SJSA1 (cell line): Measurements from ENCODE around the gene PSMD11. TPM values are rescaled to one million over a fixed set of nuclear protein-coding genes. Genes with fewer than 3 reads are reported as not detected.

Source experiments
- DNase-seq, 2 experiments: peaks; one replicate each; pipeline ENCODE4 v3.0.0-alpha.2; 2015 to 2020; ENCODE audit warnings: low spot score in 2 of 2, low read depth in 1 of 2
- H3K27ac ChIP-seq: fragments of 250-450 bp; sonication (Bioruptor Pico); 2 replicates; pipeline ENCODE4 v1.5.1; 2020; ENCODE audit warnings: mild to moderate bottlenecking, moderate library complexity
- H3K27me3 ChIP-seq: fragments of 250-450 bp; sonication (Bioruptor Pico); replicated peaks from 2 replicates; pipeline ENCODE4 v1.5.1; 2020; ENCODE audit warnings: mild to moderate bottlenecking, moderate library complexity
- H3K36me3 ChIP-seq: fragments of 250-450 bp; sonication (Bioruptor Pico); 2 replicates; pipeline ENCODE4 v1.5.1; 2020; ENCODE audit warnings: mild to moderate bottlenecking
- H3K4me1 ChIP-seq: fragments of 250-450 bp; sonication (Bioruptor Pico); replicated peaks from 2 replicates; pipeline ENCODE4 v1.6.1; 2021; ENCODE audit warnings: mild to moderate bottlenecking
- H3K4me3 ChIP-seq: fragments of 250-450 bp; sonication (Bioruptor Pico); 2 replicates; pipeline ENCODE4 v1.5.1; 2020; ENCODE audit warnings: mild to moderate bottlenecking
- H3K9me3 ChIP-seq: fragments of 250-450 bp; sonication (Bioruptor Pico); replicated peaks from 2 replicates; pipeline ENCODE4 v1.5.1; 2020; ENCODE audit warnings: mild to moderate bottlenecking
- total RNA-seq: library from RNA; depleted of rRNA; stranded (reverse); fragments of >200 nt; shearing (Covaris generic); gene quantifications from 2 replicates; pipeline ENCODE4 v1.2.3, GENCODE V29; 2014

The PSMD11 gene
- total RNA-seq, 1 experiment from 2014 or later: 100 TPM

DNA sequence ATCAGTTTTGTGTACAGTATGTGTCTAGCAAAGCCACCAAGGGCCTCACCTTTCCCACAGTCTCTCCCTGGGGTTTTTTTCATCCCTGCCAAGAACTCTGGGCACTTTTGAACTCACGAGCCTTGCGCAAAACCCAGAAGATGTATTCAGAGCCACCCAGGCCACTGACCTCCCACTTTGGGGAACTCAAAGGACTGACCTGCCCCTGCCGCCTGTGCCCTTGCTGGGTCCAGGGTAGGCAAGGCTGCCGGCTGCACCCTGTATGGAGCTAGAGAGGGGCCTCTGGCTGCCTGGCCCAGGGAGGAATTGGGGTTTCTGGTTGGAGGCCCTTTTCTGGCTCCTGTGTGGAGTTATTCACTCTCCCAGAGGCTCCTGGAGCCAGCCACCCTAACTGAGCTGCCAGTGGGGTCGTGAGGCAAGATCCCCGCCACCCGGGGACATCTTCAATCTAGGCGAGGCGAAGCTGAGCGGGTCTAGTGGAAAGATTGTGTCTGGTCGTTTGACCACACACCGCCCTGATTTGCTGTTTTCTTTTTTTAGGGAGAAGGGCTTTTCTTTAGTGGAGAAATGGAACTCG, 44.4 kb downstream of the PSMD11 start:
- H3K36me3 ChIP-seq: peaks cover 13% of the 10 kb centered on the region
- no peaks in the 10 kb centered on the region for H3K9me3 ChIP-seq
- H3K4me1 ChIP-seq: peaks cover 18% of the 10 kb centered on the region
- H3K27ac ChIP-seq: no peak overlapping the region
- H3K27me3 ChIP-seq: no peaks in the 10 kb centered on the region
- H3K4me3 ChIP-seq: no peak overlapping the region
- no peak for DNase-seq

DNA sequence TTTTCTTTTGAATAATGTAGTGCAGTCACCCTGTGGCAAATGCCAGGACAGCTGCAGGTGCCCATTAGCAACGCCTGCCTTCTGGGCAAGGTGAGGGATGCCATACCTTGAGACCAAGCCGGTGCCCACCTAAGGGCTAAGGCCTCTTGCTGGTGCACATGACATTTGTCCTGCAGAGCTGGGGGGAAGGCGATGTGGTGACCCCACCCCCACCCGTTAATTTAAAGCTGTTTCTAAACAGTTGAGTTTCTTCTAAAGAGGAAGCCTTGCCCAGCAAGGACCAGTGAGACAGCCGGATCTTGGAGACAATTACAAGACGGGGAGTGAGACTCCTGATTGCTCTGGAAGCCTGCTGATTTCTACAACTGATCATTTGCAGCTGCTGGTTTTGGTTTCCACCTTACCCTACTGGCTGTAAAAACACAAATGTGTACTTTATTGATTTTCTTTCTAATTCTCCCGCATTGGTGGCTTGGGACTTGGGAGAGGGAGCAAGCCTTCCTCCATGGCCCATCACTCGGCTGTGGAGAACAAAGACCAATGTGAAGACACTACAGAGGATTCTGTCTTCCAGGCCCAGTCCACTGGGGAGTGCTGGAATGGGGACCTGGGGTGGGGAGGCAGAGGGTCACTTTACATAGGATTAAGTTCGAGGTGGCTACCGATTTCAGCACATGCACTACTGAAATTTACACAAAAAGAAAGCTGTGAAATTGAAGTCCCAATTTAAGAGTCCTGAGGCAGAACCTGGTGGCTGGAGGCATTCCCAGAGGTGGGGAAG, 45.2 kb downstream of the PSMD11 start:
- no peaks in the 10 kb centered on the region for H3K9me3 ChIP-seq
- no peaks in the 10 kb centered on the region for H3K27me3 ChIP-seq
- H3K27ac ChIP-seq: no peak overlapping the region
- H3K4me1 ChIP-seq: peaks cover 18% of the 10 kb centered on the region
- no peak overlapping the region for H3K4me3 ChIP-seq
- H3K36me3 ChIP-seq: peaks cover 13% of the 10 kb centered on the region
- DNase-seq: no peak

DNA sequence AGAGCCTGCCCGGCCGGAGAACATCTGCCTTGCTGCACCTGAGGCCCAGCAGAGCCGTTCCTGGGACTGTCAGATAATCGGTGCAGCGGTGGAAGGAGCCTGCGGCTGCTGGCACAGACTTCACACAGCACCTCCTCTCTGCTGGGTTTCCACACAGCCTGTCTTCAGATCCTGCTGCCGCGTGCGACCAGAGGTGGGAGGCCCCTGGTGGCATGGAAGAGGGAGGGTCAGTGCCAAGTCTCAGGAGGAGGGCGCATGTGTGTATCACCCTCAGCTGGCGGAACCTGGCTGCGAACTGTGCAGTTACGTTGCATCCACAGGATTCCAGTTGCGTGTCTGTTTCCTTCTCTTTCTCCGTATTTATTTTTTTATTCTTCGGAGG, 45.8 kb downstream of the PSMD11 start:
- H3K36me3 ChIP-seq: peaks cover 13% of the 10 kb centered on the region
- H3K9me3 ChIP-seq: no peaks in the 10 kb centered on the region
- peaks cover 18% of the 10 kb centered on the region for H3K4me1 ChIP-seq
- H3K27me3 ChIP-seq: no peaks in the 10 kb centered on the region
- no peak for DNase-seq
- no peak overlapping the region for H3K4me3 ChIP-seq
- H3K27ac ChIP-seq: no peak overlapping the region

DNA sequence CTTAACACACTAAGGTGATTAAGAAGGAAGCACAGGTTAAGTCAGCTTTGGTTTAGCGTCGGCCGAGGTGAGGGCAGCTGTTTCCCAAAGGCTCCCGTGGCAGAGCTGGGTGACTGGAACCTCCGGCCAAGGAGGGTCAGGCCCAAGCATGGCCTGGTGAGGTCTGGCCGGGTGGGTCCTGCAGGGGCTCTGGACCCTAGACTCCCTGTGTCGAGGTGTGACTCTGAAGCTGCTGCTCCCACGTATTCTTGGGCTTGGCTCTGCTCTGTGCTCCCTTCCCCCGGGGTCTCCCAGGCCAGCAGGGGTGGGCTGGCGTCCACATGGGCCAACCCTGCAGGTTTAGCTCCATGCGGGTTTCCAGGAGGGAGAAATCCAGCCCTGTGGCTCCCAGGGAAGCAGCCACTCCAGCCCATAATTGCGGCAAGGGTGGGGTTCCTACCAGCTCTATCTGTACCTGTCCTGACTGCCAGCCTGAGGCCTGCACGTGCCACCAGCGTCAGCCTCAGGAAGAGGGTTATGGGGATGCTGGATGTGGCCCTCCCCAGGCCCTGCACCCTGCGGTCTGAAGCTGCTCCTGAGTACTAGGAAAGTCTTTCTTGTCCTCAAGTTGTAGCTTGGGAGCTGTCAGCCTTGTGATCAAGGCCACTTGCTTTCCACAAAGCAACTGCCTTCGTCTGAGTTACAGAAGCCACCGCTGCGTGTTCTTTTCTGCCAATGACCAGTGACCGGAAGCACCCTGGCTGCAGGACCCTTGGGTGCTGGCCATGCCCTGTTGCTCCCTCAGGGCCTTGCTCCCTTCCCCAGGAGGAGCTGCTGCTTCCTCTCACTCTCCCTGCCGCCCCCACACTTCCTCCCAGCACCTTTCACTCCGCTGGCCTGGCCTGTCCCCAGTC, 47.3 kb downstream of the PSMD11 start:
- Histone ChIP-seq H3K4me1 (peaks cover 25% of the 10 kb centered on the region), H3K27ac (no peak overlapping the region), H3K9me3 (no peaks in the 10 kb centered on the region), H3K36me3 (peaks cover 13% of the 10 kb centered on the region), H3K27me3 (no peaks in the 10 kb centered on the region), H3K4me3 (no peak overlapping the region)
- DNase-seq: no peak

DNA sequence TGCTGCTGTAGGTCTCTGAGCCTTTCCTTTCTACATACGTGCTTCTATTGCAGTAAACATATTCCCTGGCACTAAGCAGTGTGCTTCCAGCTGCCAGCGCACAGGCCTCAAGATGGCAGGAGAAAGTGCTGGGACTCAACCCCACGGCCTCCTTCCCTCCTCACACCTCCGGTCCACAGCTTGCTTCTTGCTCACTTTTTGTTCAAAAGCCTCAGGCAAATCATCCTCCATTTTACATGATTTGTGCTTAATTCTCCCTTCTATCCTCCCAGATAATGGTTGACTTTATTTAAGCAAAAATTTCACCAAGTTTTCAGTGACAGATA, 47.9 kb downstream of the PSMD11 start:
- no peaks in the 10 kb centered on the region for H3K9me3 ChIP-seq

DNA sequence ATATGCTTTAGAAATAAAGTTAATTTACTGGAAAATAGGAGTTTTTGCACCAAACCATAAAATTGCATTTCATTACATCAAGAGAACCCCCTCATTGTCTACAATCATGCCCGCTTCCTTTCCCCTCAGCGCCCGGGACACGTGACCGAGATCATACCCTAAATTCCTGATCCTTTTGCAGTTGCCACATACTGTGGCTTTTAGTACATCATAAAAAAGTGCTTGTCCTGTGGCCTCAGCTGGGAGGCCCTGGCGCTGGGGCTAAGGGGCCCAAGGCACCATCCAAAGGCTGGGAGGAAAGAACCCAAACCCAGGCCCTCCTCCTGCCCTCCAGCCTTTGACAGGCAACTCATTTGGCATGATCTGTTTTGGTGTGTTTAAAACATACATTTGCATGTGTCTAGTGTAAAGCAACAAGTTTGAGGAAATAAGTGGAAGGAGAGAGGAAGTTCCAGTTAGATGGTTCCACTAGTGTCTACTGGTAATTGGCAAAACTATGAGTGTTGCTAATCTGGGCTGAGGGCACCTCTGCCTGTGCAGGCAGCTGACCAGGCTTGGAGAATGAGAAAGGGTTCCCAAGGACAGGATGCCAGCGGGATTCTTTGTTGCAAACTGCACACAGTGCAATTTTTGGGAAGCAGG, 48.5 kb downstream of the PSMD11 start:
- no peaks in the 10 kb centered on the region for H3K27me3 ChIP-seq
- H3K4me3 ChIP-seq: no peak overlapping the region
- DNase-seq: no peak
- H3K9me3 ChIP-seq: no peaks in the 10 kb centered on the region
- H3K4me1 ChIP-seq: peaks cover 30% of the 10 kb centered on the region
- peaks cover 10% of the 10 kb centered on the region for H3K36me3 ChIP-seq
- no peak overlapping the region for H3K27ac ChIP-seq

More for the DNA sequence above, 47.9 kb downstream of the PSMD11 start:
- H3K27ac ChIP-seq: no peak overlapping the region
- peaks cover 13% of the 10 kb centered on the region for H3K36me3 ChIP-seq
- H3K27me3 ChIP-seq: no peaks in the 10 kb centered on the region
- peaks cover 30% of the 10 kb centered on the region for H3K4me1 ChIP-seq
- no peak for DNase-seq
- H3K4me3 ChIP-seq: no peak overlapping the region

DNA sequence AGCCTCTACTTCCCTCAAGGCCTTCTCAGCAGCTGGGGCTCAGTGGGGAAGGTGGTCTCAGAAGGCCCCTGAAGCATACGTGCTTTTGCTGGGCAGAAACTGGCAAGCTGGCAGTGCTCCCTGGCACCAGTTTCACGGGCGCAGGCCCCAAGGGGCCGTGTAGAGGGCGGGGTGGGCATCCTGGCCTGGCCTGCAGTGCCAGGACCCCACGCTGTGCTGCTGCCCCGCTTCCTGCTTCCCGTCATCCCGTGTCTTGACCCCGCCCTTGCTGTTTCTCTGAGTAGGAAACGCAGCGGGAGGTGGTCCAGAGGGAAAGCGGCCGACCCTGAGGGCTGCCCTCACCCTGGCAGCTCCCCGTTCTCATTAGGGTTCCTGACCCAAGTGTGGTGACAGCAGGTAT, 49.3 kb downstream of the PSMD11 start:
- no peaks in the 10 kb centered on the region for H3K9me3 ChIP-seq
- no peaks in the 10 kb centered on the region for H3K27me3 ChIP-seq
- H3K4me3 ChIP-seq: no peak overlapping the region
- no peak overlapping the region for H3K27ac ChIP-seq
- H3K4me1 ChIP-seq: peaks cover 29% of the 10 kb centered on the region
- peaks cover 3% of the 10 kb centered on the region for H3K36me3 ChIP-seq
- no peak for DNase-seq

DNA sequence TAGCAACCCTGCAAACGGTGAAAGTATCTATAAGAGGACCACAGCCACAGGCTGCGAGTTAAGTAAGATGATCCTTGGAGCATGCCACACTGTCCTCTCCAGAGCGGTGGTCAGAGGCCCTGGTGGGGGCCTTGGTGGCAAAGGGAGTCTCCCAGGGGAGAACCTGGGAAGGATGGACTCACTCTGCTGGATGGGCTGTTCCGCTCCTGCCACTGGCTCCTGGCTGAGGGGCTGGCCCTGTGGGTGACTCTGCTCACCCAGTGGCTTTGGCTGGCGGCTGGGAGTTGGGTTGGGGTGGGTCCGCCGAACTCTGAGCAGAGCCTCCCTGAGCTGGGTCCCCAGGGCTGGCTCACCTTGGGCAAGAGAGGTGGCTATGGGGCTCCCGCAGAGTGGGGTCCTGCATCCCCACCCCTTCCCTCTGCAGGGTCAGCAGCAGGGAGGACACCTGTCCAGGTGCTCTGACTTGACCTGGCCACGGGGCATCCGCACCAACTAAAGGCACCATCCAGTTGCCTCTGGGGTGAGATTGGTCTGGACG, 49.7 kb downstream of the PSMD11 start:
- H3K27me3 ChIP-seq: no peaks in the 10 kb centered on the region
- no peak for DNase-seq
- H3K4me1 ChIP-seq: peaks cover 29% of the 10 kb centered on the region
- no peak overlapping the region for H3K4me3 ChIP-seq
- H3K27ac ChIP-seq: no peak overlapping the region
- no peaks in the 10 kb centered on the region for H3K36me3 ChIP-seq
- H3K9me3 ChIP-seq: no peaks in the 10 kb centered on the region

DNA sequence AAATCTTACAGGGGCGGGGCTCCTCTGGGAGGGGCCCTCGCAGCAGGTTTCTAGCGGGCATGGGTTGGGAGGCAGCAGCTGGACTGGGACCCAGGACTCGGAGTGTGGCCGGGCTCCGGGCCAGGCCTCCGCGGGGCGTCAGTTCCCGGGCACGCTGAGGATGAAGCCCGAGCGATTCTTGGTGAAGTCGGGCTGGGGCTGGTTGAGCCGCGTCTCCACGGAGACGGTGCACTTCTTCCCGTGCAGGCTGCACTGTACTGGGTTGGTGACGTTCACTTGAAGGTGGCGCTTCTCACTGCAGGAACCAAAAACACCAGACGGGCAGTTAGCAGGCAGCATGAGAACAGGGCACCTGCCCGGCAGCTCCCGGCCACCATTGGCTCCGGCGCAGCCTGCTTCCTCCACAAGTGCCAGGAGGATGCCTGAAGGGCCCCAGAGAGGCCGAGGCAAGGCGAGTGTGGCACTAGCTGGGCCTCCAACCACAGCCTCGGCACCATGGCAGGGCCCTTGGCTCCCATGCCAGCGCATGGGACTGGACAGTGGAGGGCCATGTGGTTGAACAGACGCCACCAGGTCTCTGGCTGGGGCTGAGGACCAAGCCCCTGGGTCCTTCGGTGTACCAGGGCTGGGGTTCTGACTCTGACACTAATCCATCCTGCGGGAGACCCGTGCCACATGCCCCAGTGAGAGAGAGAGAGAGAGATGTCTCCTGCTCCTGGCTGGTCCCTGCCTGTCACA, 50.5 kb downstream of the PSMD11 start:
- Histone ChIP-seq H3K27me3 (no peaks in the 10 kb centered on the region), H3K36me3 (no peaks in the 10 kb centered on the region), H3K4me1 (peaks cover 29% of the 10 kb centered on the region), H3K27ac (no peak overlapping the region), H3K9me3 (no peaks in the 10 kb centered on the region), H3K4me3 (no peak overlapping the region)
- DNase-seq: no peak

DNA sequence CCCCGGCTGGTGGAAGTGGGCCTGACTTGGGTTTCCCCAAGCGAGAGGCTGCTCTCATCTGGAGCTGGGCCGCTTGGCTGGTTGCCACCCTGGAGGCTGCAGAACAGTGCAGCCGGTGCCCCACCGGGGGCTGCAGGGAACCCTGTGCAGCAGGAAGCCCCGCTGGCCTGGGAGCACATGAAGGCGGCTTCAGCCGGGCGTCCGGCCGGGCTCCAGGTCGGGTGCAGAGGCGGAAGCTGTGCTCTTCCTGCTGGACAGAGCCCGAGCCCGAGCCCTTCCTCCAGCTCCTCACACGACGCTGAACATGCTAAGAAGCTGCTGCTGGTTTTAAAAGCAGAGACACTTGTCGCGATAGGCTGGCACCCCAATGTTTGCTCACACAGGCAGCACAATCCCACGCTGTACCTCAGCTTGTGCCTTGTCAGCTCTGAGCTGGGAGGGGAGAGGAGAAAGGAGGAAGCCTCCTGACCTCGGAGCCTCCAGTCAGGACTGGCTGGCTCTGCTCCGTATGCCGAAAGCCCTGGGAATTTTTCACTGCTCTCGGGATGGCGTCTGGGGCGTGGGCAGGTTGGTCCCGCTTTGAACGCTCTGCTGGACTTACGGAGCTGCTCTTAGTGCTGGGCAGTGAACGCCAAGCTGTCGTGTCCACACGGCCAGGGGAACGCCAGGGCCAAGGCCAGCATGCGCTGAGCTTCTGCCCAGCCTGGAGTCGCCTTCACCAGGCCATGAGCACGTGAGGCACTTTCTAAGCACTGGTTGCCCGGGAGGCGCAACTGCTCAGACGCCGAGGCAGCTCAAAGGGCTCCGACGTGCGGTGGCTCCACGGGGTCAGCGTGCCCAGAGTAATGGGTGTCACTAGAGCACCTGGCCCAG, 51.3 kb downstream of the PSMD11 start:
- no peak overlapping the region for H3K4me3 ChIP-seq
- no peak for DNase-seq
- peak overlapping the region; percentile 68 for H3K27ac ChIP-seq
- H3K36me3 ChIP-seq: no peaks in the 10 kb centered on the region
- no peaks in the 10 kb centered on the region for H3K27me3 ChIP-seq
- H3K4me1 ChIP-seq: peaks cover 29% of the 10 kb centered on the region
- H3K9me3 ChIP-seq: no peaks in the 10 kb centered on the region

DNA sequence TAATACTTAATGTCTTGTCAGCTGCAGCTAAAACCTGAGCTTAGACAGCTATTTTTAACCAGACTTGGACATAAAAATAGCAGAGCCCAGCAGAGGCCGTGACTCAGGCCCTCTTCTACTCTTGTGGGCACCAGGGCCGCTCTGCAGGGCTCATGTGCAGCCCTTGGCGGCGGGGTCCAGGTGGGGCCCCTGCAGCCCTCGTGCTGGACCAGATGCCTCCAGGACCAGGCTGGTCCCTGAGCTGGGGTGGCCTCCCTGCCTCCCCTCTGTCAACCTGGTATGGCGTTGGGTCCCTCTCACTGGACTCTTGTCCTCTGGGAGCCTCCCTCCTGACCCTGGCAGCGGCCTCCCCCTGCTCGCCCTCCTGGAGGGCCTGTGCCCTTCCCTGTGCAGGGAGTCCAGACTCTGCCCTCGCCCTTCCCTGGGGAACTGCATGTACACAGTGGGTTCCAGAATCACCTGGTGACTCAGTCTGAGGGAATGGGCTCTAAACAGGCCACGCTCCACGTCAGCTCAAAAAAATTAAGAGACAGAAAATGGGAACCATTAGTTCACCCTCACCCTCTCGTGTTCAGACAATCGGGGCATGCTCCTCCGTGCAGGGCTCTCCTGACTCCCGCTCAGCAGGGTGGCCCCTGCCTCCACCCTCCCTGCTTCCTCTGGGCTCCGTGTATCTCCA, 52.2 kb downstream of the PSMD11 start:
- no peaks in the 10 kb centered on the region for H3K36me3 ChIP-seq
- no peaks in the 10 kb centered on the region for H3K9me3 ChIP-seq
- H3K27me3 ChIP-seq: no peaks in the 10 kb centered on the region
- peak; percentile 87 to 89 for DNase-seq
- peak overlapping the region; percentile 68 for H3K27ac ChIP-seq
- H3K4me3 ChIP-seq: no peak overlapping the region
- H3K4me1 ChIP-seq: peaks cover 29% of the 10 kb centered on the region
